HG02642 (cell line): ENCODE data around the gene SPACA9.

ENCODE experiments used
- ATAC-seq: cut with Tn5 transposase; IDR thresholded peaks from one replicate; pipeline ENCODE4 v1.9.1; 2021; ENCODE audit warnings: mild to moderate bottlenecking; ENCODE audit not compliant: unreplicated experiment, poor library complexity

SPACA9 gene

GRCh38 chr9:132862533-132862932, 16.2 kb upstream of the SPACA9 start:
- no peak for ATAC-seq

DNA sequence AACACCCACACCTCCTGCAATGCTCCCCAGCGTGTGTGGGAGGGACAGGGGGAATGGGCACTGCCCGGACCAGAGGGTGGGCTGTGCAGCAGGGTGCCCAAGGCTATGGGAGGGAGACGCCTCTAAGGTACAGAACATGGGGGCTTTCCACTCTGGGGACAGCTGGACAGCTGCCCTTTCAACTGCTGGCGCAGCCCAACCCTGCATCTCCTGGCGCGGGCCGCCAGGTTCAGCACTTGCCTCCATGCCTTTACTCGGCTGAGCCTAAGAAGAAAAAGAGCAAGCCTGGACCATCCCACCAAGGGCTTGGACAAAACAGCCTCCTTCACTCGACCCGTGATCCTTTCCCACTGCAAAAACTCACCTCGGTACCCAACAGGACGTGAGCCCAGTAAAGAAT, 15.6 kb upstream of the SPACA9 start:
- ATAC-seq: no peak

GRCh38 chr9:132864277-132864676, 14.4 kb upstream of the SPACA9 start:
- no peak for ATAC-seq

DNA sequence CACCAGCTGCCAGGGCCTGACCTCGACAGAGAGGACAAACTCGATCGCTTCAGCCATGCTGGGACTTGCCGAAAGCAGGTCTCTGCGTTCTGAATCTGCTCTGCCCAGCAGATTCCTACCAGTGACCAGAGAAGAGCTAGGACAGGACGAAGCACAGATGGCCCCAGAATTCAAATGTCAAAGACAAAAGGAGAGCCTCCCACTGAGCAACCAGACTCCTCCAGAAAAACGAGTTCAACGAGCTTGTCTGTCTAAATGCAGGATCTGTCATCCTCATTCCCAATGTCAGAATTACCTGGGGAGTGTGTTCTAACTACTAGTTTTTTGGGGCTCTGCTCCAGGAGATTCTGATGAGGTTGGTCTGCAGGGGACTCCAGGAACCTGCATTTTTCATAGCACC, 14.0 kb upstream of the SPACA9 start:
- ATAC-seq: no peak

DNA sequence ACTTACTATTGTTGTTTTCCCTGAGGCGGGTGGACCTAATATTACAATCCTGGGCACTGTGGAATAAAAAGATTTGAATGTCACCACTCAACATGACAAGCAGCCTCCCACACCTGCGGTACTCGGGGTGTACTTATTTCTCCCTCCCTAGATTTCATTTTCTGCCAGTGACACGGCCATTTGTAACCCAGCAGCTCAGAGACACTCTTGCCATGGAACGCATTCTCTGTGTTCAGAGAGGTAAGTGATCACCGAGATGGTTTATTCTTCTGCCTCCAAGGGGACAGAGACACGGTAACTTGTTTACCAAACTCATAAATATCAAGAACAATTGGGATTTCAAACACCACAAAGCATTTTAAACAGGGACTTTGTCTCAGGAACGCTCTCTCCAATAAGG, 11.8 kb upstream of the SPACA9 start:
- no peak for ATAC-seq

DNA sequence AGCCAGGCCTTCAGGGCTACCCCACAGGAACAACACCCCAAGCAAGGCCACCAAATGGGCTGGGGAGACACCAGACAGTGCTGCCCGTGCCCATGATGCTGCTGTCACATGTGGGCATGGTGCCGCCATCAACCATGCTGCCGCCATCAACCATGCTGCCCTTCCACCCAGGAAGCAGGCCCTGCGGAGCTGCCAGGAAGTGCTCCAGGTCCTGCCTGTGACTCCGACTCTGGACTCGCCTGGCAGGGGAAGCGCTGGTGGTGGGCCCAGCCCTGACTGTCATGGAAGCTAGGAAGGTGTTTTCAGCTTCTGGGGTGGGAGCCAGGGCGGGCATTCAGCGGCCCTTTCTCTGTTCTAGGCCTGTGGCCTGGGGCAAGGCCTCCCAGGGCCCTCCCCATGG, 9.4 kb upstream of the SPACA9 start:
- no peak for ATAC-seq

GRCh38 chr9:132873403-132873802, 5.3 kb upstream of the SPACA9 start:
- ATAC-seq: no peak

GRCh38 chr9:132875159-132875558, 3.5 kb upstream of the SPACA9 start:
- no peak for ATAC-seq

- ATAC-seq: no peak
Observed at GRCh38 chr9:132876849-132877248, 1.8 kb upstream of the SPACA9 start.

DNA sequence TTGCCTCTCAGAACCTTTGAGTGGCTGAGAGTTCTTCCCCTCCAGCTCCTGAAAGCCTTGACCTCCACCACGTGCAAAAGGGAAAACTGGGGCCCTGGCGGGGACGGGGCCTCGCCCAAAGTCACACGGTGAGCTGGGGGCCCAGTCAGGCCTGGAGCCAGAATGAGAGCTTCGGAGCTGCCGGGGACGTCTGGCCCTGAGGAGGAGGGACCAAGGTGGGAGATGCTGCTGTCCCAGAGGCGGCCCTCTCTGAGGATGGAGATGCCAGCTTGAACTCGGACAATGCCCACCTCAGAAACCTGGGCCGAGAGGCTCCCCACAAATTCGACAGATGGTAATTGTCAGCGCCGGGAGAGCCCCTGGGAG, 1.3 kb upstream of the SPACA9 start:
- ATAC-seq: no peak

DNA sequence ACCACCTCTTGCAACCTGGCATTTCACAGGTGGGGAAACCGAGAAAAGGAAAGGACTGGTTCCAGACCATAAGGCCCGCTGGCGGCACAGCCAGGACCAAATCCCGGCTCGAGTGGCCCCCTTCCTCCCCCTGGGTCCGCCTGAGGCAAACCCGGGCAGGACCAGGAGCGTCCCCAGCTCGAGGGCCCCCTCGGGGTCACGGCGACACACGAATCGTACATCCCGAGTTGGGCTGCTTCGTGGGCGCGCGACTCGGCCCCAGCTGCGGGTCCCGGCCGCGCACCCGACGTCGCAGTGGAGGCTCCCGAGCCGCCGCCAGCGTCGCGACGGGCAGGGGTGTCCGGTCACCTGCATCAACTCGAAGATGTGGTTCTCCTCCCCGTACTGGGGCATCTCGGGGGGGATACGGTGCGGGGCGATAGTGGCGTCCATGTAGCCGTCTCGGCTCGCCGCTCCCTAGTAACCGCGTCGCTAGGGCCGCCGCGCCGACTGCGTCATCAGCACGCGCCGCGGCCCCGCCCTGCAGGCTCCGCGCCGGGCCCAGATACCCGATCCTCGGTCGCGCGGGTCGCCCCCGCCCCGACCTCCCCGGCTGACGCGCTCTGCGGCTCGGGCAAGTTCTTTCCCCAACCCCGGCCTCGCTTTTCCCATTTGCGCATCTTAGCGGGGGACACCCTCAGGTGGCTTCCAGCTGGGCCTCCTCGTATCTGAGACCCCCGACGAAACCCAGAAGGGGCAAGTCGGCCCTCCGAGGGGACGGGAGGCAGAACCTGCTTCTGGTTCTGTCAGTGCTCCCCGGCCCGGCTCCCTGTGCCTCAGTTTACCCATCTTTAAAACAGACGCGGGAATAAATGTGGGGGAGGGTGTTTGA, 639 bp upstream of the SPACA9 start, which contains the start of gene AK8:
AK8 (minus strand) TSS at position 461 of the 871 bp plus-strand sequence; CDS start at position 432, 29 bp downstream.
- ATAC-seq: peak; percentile 74

GRCh38 chr9:132879457-132880323, 992 bp downstream of the SPACA9 start:
- no peak for ATAC-seq

- no peak for ATAC-seq
Observed at GRCh38 chr9:132880324-132880661, 1.6 kb downstream of the SPACA9 start.

- no peak for ATAC-seq
Observed at GRCh38 chr9:132881826-132882225, 3.1 kb downstream of the SPACA9 start.

DNA sequence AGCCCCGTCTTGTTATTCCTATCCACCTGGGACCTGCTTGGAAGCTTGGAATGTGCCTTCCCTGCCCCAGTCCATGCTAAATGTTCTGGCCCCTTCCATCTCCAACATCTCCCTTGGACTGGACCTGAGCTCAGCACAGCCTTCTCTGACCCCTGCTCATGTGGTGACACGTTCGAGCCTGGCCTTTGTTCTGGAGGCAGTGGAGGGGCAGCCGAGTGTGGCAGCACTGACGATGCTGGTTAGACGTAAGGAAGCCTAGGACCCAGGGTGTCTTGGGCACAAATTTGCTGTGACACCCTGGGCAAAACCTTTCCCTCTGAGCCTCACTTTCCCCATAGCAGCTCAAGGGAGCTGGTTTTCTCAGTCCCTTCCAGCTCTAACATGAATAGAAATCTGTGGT, 3.9 kb downstream of the SPACA9 start:
- no peak for ATAC-seq

DNA sequence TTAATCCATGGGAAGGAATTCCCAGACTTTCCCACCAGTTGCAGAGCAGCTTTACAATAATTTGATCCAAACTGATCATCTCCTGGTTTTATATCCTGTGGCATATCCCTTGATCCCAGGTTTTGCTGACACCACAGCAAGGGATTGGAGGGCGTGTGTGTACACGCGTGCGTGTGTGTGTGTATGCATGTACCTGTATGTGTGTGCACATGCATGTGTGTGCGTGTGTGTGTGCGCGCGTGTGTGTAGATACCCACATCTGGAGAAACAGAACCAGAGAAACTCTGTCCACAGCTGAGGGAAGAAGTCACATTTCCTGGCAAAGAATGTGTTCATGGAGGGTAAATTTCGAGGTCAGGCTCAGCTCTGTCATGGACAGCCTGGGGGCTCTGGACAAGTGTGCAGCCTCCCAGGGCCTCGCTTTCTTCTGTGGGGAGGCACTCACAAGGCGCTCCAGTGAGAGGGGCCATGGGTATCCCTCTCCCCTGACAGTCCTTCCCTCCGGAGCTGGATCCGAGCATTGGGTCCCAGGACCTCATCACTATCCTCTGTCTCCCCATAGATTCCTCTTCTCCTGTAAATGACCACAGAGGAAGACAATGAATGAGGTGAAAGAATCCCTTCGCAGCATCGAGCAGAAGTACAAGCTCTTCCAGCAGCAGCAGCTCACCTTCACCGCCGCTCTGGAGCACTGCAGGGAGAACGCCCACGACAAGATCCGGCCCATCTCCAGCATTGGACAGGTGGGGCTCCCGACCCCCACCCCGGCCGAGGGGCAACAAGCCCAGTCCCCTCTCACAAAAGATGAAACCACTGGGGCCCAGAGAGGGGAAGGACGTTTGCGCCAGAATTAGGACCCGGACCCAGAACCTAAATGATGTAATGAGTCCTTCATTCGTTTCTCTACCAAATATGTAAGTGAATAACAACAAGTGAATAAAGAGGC, 4.9 kb downstream of the SPACA9 start:
- no peak for ATAC-seq

- no peak for ATAC-seq
Observed at GRCh38 chr9:132885720-132886333, 7.1 kb downstream of the SPACA9 start.

DNA sequence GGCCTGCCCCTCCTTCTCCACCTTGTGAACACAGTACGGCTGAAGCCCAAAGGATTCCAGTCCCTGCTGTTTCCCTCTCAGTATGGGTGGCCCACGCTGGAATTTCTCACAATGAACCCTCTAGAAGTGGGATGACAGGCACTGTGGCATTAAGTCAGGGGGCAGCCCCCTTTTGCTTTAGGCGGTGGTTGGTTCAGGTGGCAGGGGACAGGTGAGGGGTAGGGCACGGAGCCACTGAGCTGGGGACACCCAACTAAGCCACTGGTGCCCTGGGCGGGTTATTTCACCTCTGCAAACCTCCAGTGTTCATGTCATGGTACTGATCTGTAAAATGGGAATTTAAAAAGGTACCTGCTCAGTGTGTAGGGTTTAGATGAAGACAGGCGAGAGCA, 7.6 kb downstream of the SPACA9 start:
- no peak for ATAC-seq

DNA sequence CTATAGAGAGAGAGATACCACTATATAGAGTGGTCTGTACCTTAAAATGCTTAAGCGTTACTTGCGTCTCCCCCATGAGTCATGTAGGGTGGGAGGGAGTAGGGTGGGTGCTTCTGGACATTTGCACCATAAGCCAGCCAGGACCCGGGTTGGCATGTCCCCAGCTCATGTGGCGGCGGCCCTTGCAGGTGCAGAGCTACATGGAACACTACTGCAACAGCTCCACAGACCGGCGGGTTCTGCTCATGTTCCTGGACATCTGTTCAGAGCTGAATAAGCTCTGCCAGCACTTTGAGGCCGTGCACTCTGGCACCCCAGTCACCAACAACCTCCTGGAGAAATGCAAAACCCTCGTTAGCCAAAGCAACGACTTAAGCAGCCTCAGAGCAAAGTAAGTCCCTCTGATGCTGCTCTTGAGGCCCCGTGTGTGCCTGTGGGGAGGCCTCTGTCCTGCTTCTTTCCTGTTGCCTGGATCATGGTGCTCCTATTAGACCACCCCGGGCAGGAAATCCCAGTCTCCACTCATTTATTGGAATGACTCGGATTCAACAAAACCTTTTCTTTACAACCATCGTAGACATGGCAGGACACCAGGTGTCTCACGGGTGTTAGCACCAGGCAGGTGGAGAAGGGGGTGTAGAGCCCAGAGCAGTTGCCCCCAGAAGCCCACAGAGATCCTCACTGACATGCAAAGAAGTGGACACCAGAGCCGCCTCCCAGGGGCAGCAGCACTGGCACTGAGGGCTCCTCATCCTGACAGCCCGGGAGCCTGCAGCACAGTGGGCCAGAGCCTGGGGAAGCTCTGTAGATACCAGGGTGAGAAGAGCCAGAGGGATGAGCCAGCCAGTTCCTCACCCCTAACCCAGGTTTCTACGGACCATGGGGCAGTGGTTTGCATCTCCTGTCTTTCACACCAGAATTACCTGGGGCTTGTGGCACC, 8.8 kb downstream of the SPACA9 start:
- no peak for ATAC-seq
